Endothelial cell of umbilical vein (primary cell): ENCODE measurements around the gene SLC13A1. TPM values are rescaled to one million over a fixed set of nuclear protein-coding genes. Genes with fewer than 3 reads are reported as not detected.

ENCODE experiments used
- BruUV-seq: library from RNA; stranded (reverse); fragments of 400-500 nt; replicated peaks from 2 replicates; lab custom pipeline; 2021; lab: Mats Ljungman, UMichigan
- CTCF ChIA-PET: fragments of 300-600, 350-600 bp; sonication (Branson Sonifier 250); formaldehyde crosslinking; loops from one replicate; lab custom pipeline; 2021; ENCODE audit warnings: antibody characterized with exemption, inconsistent platforms; lab: Charles Lee
- POLR2A ChIA-PET: fragments of 300-600, 350-600 bp; sonication (Branson Sonifier 250); formaldehyde crosslinking; loops from one replicate; lab custom pipeline; 2021; ENCODE audit warnings: antibody characterized with exemption, inconsistent platforms; lab: Charles Lee
- DNase-seq: peaks from one replicate; pipeline ENCODE4 v3.0.0-alpha.2; 2011; ENCODE audit warnings: low read depth, low spot score
- FAIRE-seq: peaks from 2 replicates; lab custom pipeline; 2011; peaks lifted over from hg19 to GRCh38; lab: Jason Lieb, UNC
- H2AFZ ChIP-seq: 2 replicates; pipeline ENCODE4 v1.6.0; 2012; ENCODE audit warnings: low read depth, low read length, control low read depth, inconsistent platforms
- H3K27ac ChIP-seq: 2 replicates; pipeline ENCODE4 v1.5.1; 2011; ENCODE audit warnings: low read depth, mild to moderate bottlenecking, control low read depth, low read length, moderate library complexity; ENCODE audit not compliant: insufficient read depth
- H3K27me3 ChIP-seq, 2 experiments: 2 replicates each; pipeline versions ENCODE4 v1.6.0 to v1.6.1; 2011; ENCODE audit warnings: low read length in 2 of 2, mixed read lengths in 1 of 2; ENCODE audit not compliant: control insufficient read depth in 2 of 2, insufficient read depth in 2 of 2
- H3K36me3 ChIP-seq, 2 experiments: 2 replicates in 1 of 2; 3 replicates in 1 of 2; pipeline ENCODE4 v1.5.1; 2011; ENCODE audit warnings: low read length in 2 of 2, mild to moderate bottlenecking in 1 of 2, moderate library complexity in 1 of 2; ENCODE audit not compliant: control insufficient read depth in 2 of 2, insufficient read depth in 2 of 2; ENCODE audit errors: extremely low read depth in 1 of 2
- H3K4me1 ChIP-seq: 3 replicates; pipeline ENCODE4 v1.5.1; 2011; ENCODE audit warnings: mild to moderate bottlenecking, low read length; ENCODE audit not compliant: control insufficient read depth, insufficient read depth; ENCODE audit errors: extremely low read depth
- H3K4me2 ChIP-seq: 2 replicates; pipeline ENCODE4 v1.6.1; 2011; ENCODE audit warnings: low read length, control low read depth, mixed read lengths; ENCODE audit not compliant: insufficient read depth
- H3K4me3 ChIP-seq, 3 experiments: fragments of 200-600 bp in 1 of 3; sonication (generic), shearing (Covaris generic) in 1 of 3; replicated peaks in 1 of 3; 2 replicates each; pipeline ENCODE4 v1.5.1; 2011 to 2016; ENCODE audit warnings: control low read depth in 3 of 3, low read length in 3 of 3, mild to moderate bottlenecking in 2 of 3, inconsistent platforms in 1 of 3, low read depth in 1 of 3, moderate library complexity in 1 of 3; ENCODE audit not compliant: insufficient read depth in 1 of 3
- H3K79me2 ChIP-seq: 2 replicates; pipeline ENCODE4 v1.6.0; 2012; ENCODE audit warnings: low read length, inconsistent platforms; ENCODE audit not compliant: control insufficient read depth, insufficient read depth
- H3K9ac ChIP-seq: replicated peaks from 2 replicates; pipeline ENCODE3; 2011; ENCODE audit warnings: low read length, control low read depth; ENCODE audit not compliant: insufficient read depth; ENCODE audit errors: extremely low read depth
- H3K9me1 ChIP-seq: replicated peaks from 3 replicates; pipeline ENCODE4 v1.6.0; 2011; ENCODE audit warnings: mild to moderate bottlenecking, low read length; ENCODE audit not compliant: control insufficient read depth, insufficient read depth; ENCODE audit errors: extremely low read depth
- H3K9me3 ChIP-seq: replicated peaks from 2 replicates; pipeline ENCODE4 v1.5.1; 2012; ENCODE audit warnings: low read length, inconsistent platforms; ENCODE audit not compliant: control insufficient read depth, insufficient read depth
- H4K20me1 ChIP-seq: replicated peaks from 2 replicates; pipeline ENCODE3; 2011; ENCODE audit warnings: mild to moderate bottlenecking, low read length; ENCODE audit not compliant: control insufficient read depth, insufficient read depth; ENCODE audit errors: extremely low read depth
- CTCF ChIP-seq, 2 donors: IDR thresholded peaks; 1 replicate in 1 of 2; 2 replicates in 1 of 2; pipeline ENCODE4 v1.5.1; 2011; ENCODE audit warnings: low read length in 2 of 2, mild to moderate bottlenecking in 2 of 2, moderate library complexity in 2 of 2, control low read depth in 1 of 2, inconsistent platforms in 1 of 2, low read depth in 1 of 2; ENCODE audit not compliant: insufficient read depth in 1 of 2; ENCODE audit errors: extremely low read depth in 1 of 2
- EZH2 ChIP-seq: IDR thresholded peaks from 2 replicates; pipeline ENCODE4 v1.6.1; 2012; ENCODE audit warnings: borderline replicate concordance, low read depth, mild to moderate bottlenecking, moderate library complexity, low read length, inconsistent platforms; ENCODE audit not compliant: severe bottlenecking
- FOS ChIP-seq: IDR thresholded peaks from 2 replicates; pipeline ENCODE4 v1.6.1; 2011; ENCODE audit warnings: mild to moderate bottlenecking, low read length, moderate library complexity, borderline replicate concordance; ENCODE audit not compliant: insufficient read depth
- GATA2 ChIP-seq: IDR thresholded peaks from 2 replicates; pipeline ENCODE4 v1.7.0; 2011; ENCODE audit warnings: low read depth, mild to moderate bottlenecking, moderate library complexity, mixed read lengths, low read length; ENCODE audit not compliant: insufficient read length, insufficient read depth
- JUN ChIP-seq: IDR thresholded peaks from 2 replicates; pipeline ENCODE4 v1.6.1; 2011; ENCODE audit warnings: borderline replicate concordance, low read depth; ENCODE audit not compliant: insufficient read length, insufficient read depth
- MYC ChIP-seq: IDR thresholded peaks from one replicate; pipeline ENCODE4 v1.6.1; 2011; ENCODE audit warnings: mild to moderate bottlenecking, low read depth, low read length
- POLR2A ChIP-seq: IDR thresholded peaks from 2 replicates; pipeline ENCODE4 v1.6.1; 2012; ENCODE audit warnings: low read depth, mild to moderate bottlenecking, control low read depth, low read length
- POLR2AphosphoS5 ChIP-seq: IDR thresholded peaks from 2 replicates; pipeline ENCODE4 v1.6.1; 2012; ENCODE audit warnings: low read depth, mild to moderate bottlenecking, control low read depth, low read length, moderate library complexity; ENCODE audit not compliant: insufficient read depth
- dilution Hi-C: fragments of 300-500 bp; cut with MboI; formaldehyde crosslinking; loops from one replicate; pipeline ENCODE4 v1.15.0; 2019; ENCODE audit warnings: low sequenced_read_pairs; ENCODE audit not compliant: extremely low pct_ligation_motif_present
- intact Hi-C: fragments of 100-400 bp; cut with micrococcal nuclease; formaldehyde crosslinking; loops from one replicate; pipeline ENCODE4 v1.10.0; 2022
- polyA plus RNA-seq, 4 experiments: library from polyadenylated mRNA; depleted of rRNA in 3 of 4; stranded (reverse) in 3 of 4; unstranded in 1 of 4; fragments of >200 nt; gene quantifications; 2 replicates each; pipeline versions ENCODE4 v1.2.1 to v1.2.3, GENCODE V29; 2011 to 2012; ENCODE audit warnings: missing spikeins in 1 of 4
- total RNA-seq: library from RNA; stranded (reverse); gene quantifications from 2 replicates; pipeline ENCODE4 v1.2.3, GENCODE V29; 2021
- TF ChIP-seq, protein P1 (sequence below): IDR thresholded peaks from 2 replicates; pipeline ENCODE4 v1.6.1; 2011; ENCODE audit not compliant: insufficient read depth, insufficient read length

The SLC13A1 gene
- total and polyA plus RNA-seq, 2 donors (not counting 3 experiments of a cell fraction or from before 2014, with no cell fraction given), result not detected

- H3K4me2 ChIP-seq, result no peak overlapping the region
- ChIA-PET POLR2A (no interaction called here), CTCF (interaction anchor here (1.0 kb wide), 2 partner anchors 9 to 14 kb away, joined by 3 read pairs; no protein-coding TSS in a partner anchor)
- H3K9me1 ChIP-seq, result no peaks in the 10 kb centered on the region
- no TSS peak for BruUV-seq
- FAIRE-seq (no peak), DNase-seq (no peak)
- H3K9ac ChIP-seq, result no peak overlapping the region
- H3K27me3 ChIP-seq, result no peaks in the 10 kb centered on the region
- H4K20me1 ChIP-seq, result no peaks in the 10 kb centered on the region
- H3K79me2 ChIP-seq, result no peaks in the 10 kb centered on the region
- H3K27ac ChIP-seq, result no peak overlapping the region
- no peaks in the 10 kb centered on the region for H3K9me3 ChIP-seq
- no peaks in the 10 kb centered on the region for H3K36me3 ChIP-seq
- H3K4me3 ChIP-seq, result no peak overlapping the region
- dilution Hi-C loops (no loop called here), intact Hi-C loops (no loop called here)
- H2AFZ ChIP-seq, result no peak overlapping the region
- TF ChIP-seq, protein P1, sequence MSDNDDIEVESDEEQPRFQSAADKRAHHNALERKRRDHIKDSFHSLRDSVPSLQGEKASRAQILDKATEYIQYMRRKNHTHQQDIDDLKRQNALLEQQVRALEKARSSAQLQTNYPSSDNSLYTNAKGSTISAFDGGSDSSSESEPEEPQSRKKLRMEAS, result no peak
- TF ChIP-seq POLR2AphosphoS5 (no peak), EZH2 (no peak), MYC (no peak), FOS (no peak), JUN (no peak), GATA2 (no peak), CTCF (IDR thresholded peaks at IDR 0.05; ENCODE audit: extremely low read depth in 1 of 2, insufficient read depth in 1 of 2, low read depth in 1 of 2, low read length in 2 of 2) (no peak), POLR2A (no peak)
- H3K4me1 ChIP-seq, result no peaks in the 10 kb centered on the region
Measured at GRCh38 chr7:123140561-123140960, 59.2 kb downstream of the SLC13A1 start.
